ENCODE results near the gene H6PD. TPM values are rescaled to one million over a fixed set of nuclear protein-coding genes. Genes with fewer than 3 reads are reported as not detected.

Gene H6PD
- total and polyA plus RNA-seq, 9 of the 15 experiments (the other 6 are each of a cell fraction or from before 2014, with no cell fraction given): 0.04 to 2.5 (median 0.95) TPM

- WGBS (ENCODE audit: insufficient coverage, low coverage, missing lambda C conversion rate): 2% methylated on average over 4 of the region's 4 CpGs
- Histone ChIP-seq H3K9me3 (replicated peaks; ENCODE audit: control insufficient read depth, insufficient read depth, low read depth, low read length) (peaks cover 3% of the 10 kb centered on the region; the same call in 1 of the 2 replicates), H3K4me2 (ENCODE audit: insufficient read depth, low read length) (no peak overlapping the region), H2AFZ (ENCODE audit: low read depth, low read length) (no peak overlapping the region), H3K79me2 (ENCODE audit: control insufficient read depth, insufficient read depth, low read length) (no peaks in the 10 kb centered on the region), H3K27ac (ENCODE audit: extremely low read depth, low read depth, low read length) (no peak overlapping the region), H3K4me3 (no peak overlapping the region), H4K20me1 (replicated peaks; ENCODE audit: control insufficient read depth, insufficient read depth, low read length) (0 out of 2 replicates have a peak, but pooled peaks cover 4% of the 10 kb centered on the region), H3K9me1 (ENCODE audit: control insufficient read depth, insufficient read depth, low read length) (no peaks in the 10 kb centered on the region), H3K4me1 (replicated peaks in 1 of 2; ENCODE audit: control insufficient read depth in 2 of 2, insufficient read depth in 2 of 2, low read length in 2 of 2) (peaks cover 0 to 9% of the 10 kb centered on the region in 2 experiments; a peak in 3 of 5 replicates), H3K9ac (ENCODE audit: insufficient read depth in 1 of 2, low read depth in 2 of 2, low read length in 2 of 2) (no peak overlapping the region), H3K27me3 (ENCODE audit: control insufficient read depth in 2 of 2, insufficient read depth in 2 of 2, low read length in 2 of 2) (peaks cover 6 to 48% of the 10 kb centered on the region in 2 experiments; a peak in 4 of 5 replicates), H3K36me3 (ENCODE audit: control insufficient read depth, insufficient read depth, low read length) (no peaks in the 10 kb centered on the region)
- no peak for TF ChIP-seq DLX4 (CRISPR knock-in tag; IDR thresholded peaks at IDR 0.05)
- no peak for TF ChIP-seq CGGBP1 (CRISPR knock-in tag; IDR thresholded peaks at IDR 0.05)
- TF ChIP-seq ZFP30 (CRISPR knock-in tag; IDR thresholded peaks at IDR 0.05; ENCODE audit: borderline replicate concordance): no peak
- no peak for TF ChIP-seq RB1 (IDR thresholded peaks at IDR 0.05; ENCODE audit: low read depth)
- TF ChIP-seq XRCC3 (IDR thresholded peaks at IDR 0.05): no peak
- no peak for TF ChIP-seq MEF2D (tag; conservative IDR thresholded peaks at IDR 0.05; ENCODE audit: low read depth)
- TF ChIP-seq FOXJ2 (tag; IDR thresholded peaks at IDR 0.05): no peak
- no peak for TF ChIP-seq FOXA1 (IDR thresholded peaks at IDR 0.05; ENCODE audit: borderline replicate concordance)
- ChIA-PET POLR2A (interaction anchor here (1.4 kb wide), 1 partner anchor 13 kb away, joined by 5 read pairs; no protein-coding TSS in a partner anchor), CTCF (ENCODE audit: low intra/inter-chr PET ratio) (no interaction called here)
- DNase-seq (ENCODE audit: extremely low read depth in 1 of 4, low spot score in 3 of 4): no peak
- intact Hi-C loops (cut with micrococcal nuclease): loop anchor here (10.0 kb wide), 1 partner anchor 302 kb away; the partner anchor contains the start of gene TMEM201
- no peak for FAIRE-seq
- BruUV-seq (replicated peaks): no TSS peak
- in situ Hi-C loops (cut with MboI): loop anchor here (10.0 kb wide), 1 partner anchor 172 kb away; no protein-coding TSS in a partner anchor
- ATAC-seq: no peak
Measured at GRCh38 chr1:9282696-9282955, 48.1 kb downstream of the H6PD start.
